Activated gamma-delta T cell (primary cell): Measurements from ENCODE around the gene E2F4.

ENCODE experiments used
- DNase-seq: peaks from one replicate; lab custom pipeline; 2025; lab: John Stamatoyannopoulos, UW

The E2F4 gene

GRCh38 chr16:67173808-67174705 lies 17.9 kb upstream of the E2F4 start:
- DNase-seq, result peak; percentile 62

- DNase-seq, result no peak
Measured at GRCh38 chr16:67174706-67175231, 17.2 kb upstream of the E2F4 start.

- no peak for DNase-seq
Measured at GRCh38 chr16:67176662-67177061, 15.3 kb upstream of the E2F4 start.

GRCh38 chr16:67177743-67178699 lies 13.9 kb upstream of the E2F4 start:
- DNase-seq, result peak; percentile 50

- no peak for DNase-seq
Measured at GRCh38 chr16:67179421-67180080, 12.4 kb upstream of the E2F4 start.

GRCh38 chr16:67180166-67180565 lies 11.8 kb upstream of the E2F4 start:
- no peak for DNase-seq

- DNase-seq, result no peak
Measured at GRCh38 chr16:67181346-67181745, 10.6 kb upstream of the E2F4 start.

- no peak for DNase-seq
Measured at GRCh38 chr16:67182288-67182687, 9.7 kb upstream of the E2F4 start.

GRCh38 chr16:67183284-67183626 lies 8.7 kb upstream of the E2F4 start:
- no peak for DNase-seq

GRCh38 chr16:67183627-67184452 lies 8.1 kb upstream of the E2F4 start, which contains the start of gene MATCAP1:
MATCAP1 (minus strand) TSS chr16:67183963; CDS start chr16:67180610, 3,353 bp downstream.
- DNase-seq, result peak; percentile 81

GRCh38 chr16:67184453-67184994 lies 7.4 kb upstream of the E2F4 start:
- DNase-seq, result no peak

- peak; percentile 48 for DNase-seq
Measured at GRCh38 chr16:67184995-67185650, 6.8 kb upstream of the E2F4 start.

- no peak for DNase-seq
Measured at GRCh38 chr16:67185651-67186134, 6.3 kb upstream of the E2F4 start.

- DNase-seq, result no peak
Measured at GRCh38 chr16:67186550-67186950, 5.4 kb upstream of the E2F4 start.

- no peak for DNase-seq
Measured at GRCh38 chr16:67187175-67187890, 4.6 kb upstream of the E2F4 start.

- no peak for DNase-seq
Measured at GRCh38 chr16:67188323-67188722, 3.6 kb upstream of the E2F4 start.

- DNase-seq, result no peak
Measured at GRCh38 chr16:67188798-67189197, 3.2 kb upstream of the E2F4 start.

GRCh38 chr16:67190041-67190440 lies 1.9 kb upstream of the E2F4 start, which contains the start of gene EXOC3L1:
EXOC3L1 (minus strand) TSS chr16:67190136; CDS start chr16:67189676, 460 bp downstream.
- DNase-seq, result no peak
